ENCODE results near the gene MRM2.

The MRM2 gene

GRCh38 chr7:2197436-2198155 is 44.4 kb downstream of the MRM2 start:
- Histone ChIP-seq H3K27ac (ENCODE audit: extremely low read depth, low read depth, low read length) (no peak overlapping the region), H3K4me3 (ENCODE audit: low read depth, low read length) (no peak overlapping the region), H3K36me3 (ENCODE audit: control insufficient read depth in 2 of 2, insufficient read depth in 1 of 2, low read length in 2 of 2) (peaks cover 0 to 70% of the 10 kb centered on the region in 2 experiments; a peak in 1 of 3 replicates), H3K4me1 (ENCODE audit: control insufficient read depth, insufficient read depth, low read length) (no peaks in the 10 kb centered on the region), H3K9me3 (ENCODE audit: control insufficient read depth, insufficient read depth, low read depth, low read length) (no peaks in the 10 kb centered on the region)
- ChIA-PET POLR2A (no interaction called here), CTCF (no interaction called here)
- TF ChIP-seq ZNF555 (tag by site-specific recombination; conservative IDR thresholded peaks at IDR 0.05), result no peak
- TF ChIP-seq ZNF423 (tag by site-specific recombination; IDR thresholded peaks at IDR 0.05), result no peak
- no peak for TF ChIP-seq ZSCAN30 (tag by site-specific recombination; IDR thresholded peaks at IDR 0.05)
- no peak for TF ChIP-seq ZNF19 (tag by site-specific recombination; IDR thresholded peaks at IDR 0.05; ENCODE audit: low read depth)
- no peak for TF ChIP-seq ZNF561 (tag by site-specific recombination; IDR thresholded peaks at IDR 0.05; ENCODE audit: borderline replicate concordance)

GRCh38 chr7:2196381-2197378 is 45.3 kb downstream of the MRM2 start:
- Histone ChIP-seq H3K4me3 (ENCODE audit: low read depth, low read length) (no peak overlapping the region), H3K27ac (ENCODE audit: extremely low read depth, low read depth, low read length) (no peak overlapping the region), H3K9me3 (ENCODE audit: control insufficient read depth, insufficient read depth, low read depth, low read length) (no peaks in the 10 kb centered on the region), H3K36me3 (ENCODE audit: control insufficient read depth in 2 of 2, insufficient read depth in 1 of 2, low read length in 2 of 2) (peaks cover 0 to 61% of the 10 kb centered on the region in 2 experiments; a peak in 2 of 3 replicates), H3K4me1 (ENCODE audit: control insufficient read depth, insufficient read depth, low read length) (no peaks in the 10 kb centered on the region)
- POLR2A ChIA-PET, result no interaction called here
- CTCF ChIA-PET, result no interaction called here
- TF ChIP-seq KLF7 (tag by site-specific recombination; IDR thresholded peaks at IDR 0.05; ENCODE audit: borderline replicate concordance), result no peak
- TF ChIP-seq ZNF530 (tag by site-specific recombination; IDR thresholded peaks at IDR 0.05; ENCODE audit: low read depth), result no peak
- TF ChIP-seq ZNF221 (tag by site-specific recombination; IDR thresholded peaks at IDR 0.05; ENCODE audit: borderline replicate concordance), result no peak
- TF ChIP-seq KLF1 (tag by site-specific recombination; IDR thresholded peaks at IDR 0.05), result no peak
- no peak for TF ChIP-seq SP3 (tag by site-specific recombination; IDR thresholded peaks at IDR 0.05)
- no peak for TF ChIP-seq ZNF555 (tag by site-specific recombination; conservative IDR thresholded peaks at IDR 0.05)
- TF ChIP-seq ZNF433 (tag by site-specific recombination; IDR thresholded peaks at IDR 0.05; ENCODE audit: low read depth), result no peak
- TF ChIP-seq ZNF148 (tag by site-specific recombination; IDR thresholded peaks at IDR 0.05; ENCODE audit: borderline replicate concordance), result no peak
- TF ChIP-seq ZNF10 (tag by site-specific recombination; IDR thresholded peaks at IDR 0.05), result no peak
- no peak for TF ChIP-seq GLIS2 (tag by site-specific recombination; IDR thresholded peaks at IDR 0.05)
- no peak for TF ChIP-seq ZBTB17 (tag by site-specific recombination; IDR thresholded peaks at IDR 0.05)
- TF ChIP-seq ZSCAN18 (tag by site-specific recombination; IDR thresholded peaks at IDR 0.05), result no peak
- no peak for TF ChIP-seq SALL2 (tag by site-specific recombination; IDR thresholded peaks at IDR 0.05; ENCODE audit: borderline replicate concordance)
- no peak for TF ChIP-seq KLF10 (tag by site-specific recombination; IDR thresholded peaks at IDR 0.05)
- TF ChIP-seq PRDM10 (tag by site-specific recombination; IDR thresholded peaks at IDR 0.05), result no peak
- no peak for TF ChIP-seq ZBTB10 (tag by site-specific recombination; IDR thresholded peaks at IDR 0.05)
- no peak for TF ChIP-seq ZNF529 (tag by site-specific recombination; IDR thresholded peaks at IDR 0.05; ENCODE audit: insufficient replicate concordance)
- TF ChIP-seq ZNF624 (tag by site-specific recombination; IDR thresholded peaks at IDR 0.05), result no peak
